ENCODE measurements around the gene SP8. TPM values are rescaled to one million over a fixed set of nuclear protein-coding genes. Genes with fewer than 3 reads are reported as not detected.

The SP8 gene
- total RNA-seq, 6 experiments from 2014 or later, result not detected

DNA sequence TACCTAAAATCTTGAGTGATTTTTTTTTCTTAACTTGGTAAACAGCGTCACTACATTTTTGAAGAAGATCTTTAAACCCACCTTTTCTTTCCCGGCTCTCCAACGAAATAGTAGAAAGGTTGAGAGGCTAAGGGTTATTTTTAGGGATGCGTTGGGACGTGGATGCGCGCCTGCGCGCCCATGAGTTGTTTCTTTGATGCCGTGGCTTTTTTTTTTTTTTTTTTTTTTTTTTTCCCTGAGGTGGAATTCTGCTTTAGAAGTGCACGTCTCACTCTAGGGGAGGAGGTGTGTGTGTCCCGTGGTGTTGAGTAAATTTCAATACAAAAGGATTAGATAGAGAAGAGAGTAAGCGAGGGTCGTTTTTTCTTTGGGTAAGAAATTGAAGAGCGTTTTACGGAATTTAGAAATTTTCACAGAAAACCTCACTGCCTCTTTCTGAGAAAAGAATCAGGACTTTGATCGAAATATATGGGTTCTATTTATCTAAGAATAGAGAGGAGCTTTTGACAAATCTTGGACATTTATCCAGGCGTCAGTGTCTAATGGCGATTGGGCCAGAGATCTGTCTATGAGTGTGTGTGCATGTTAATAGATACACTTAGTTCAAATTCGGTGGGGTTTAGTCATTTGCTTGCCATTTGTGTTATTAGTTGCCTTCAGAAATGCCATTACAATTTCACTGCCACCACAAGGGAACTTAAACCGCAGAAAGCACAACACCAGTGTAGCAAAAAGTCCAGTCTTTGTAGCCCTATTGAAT is 1.2 kb upstream of the SP8 start:
- no peak for DNase-seq
- H3K36me3 Mint-ChIP-seq (ENCODE audit: low read depth), result no peaks in the 10 kb centered on the region
- H3K27me3 Mint-ChIP-seq (ENCODE audit: insufficient read depth), result peaks cover 41% of the 10 kb centered on the region
- no peak overlapping the region for H3K27ac Mint-ChIP-seq
- H3K9me3 Mint-ChIP-seq, result peaks cover 5% of the 10 kb centered on the region
- no peak overlapping the region for H3K4me3 Mint-ChIP-seq
- H3K4me1 Mint-ChIP-seq (ENCODE audit: low read depth), result peaks cover 5% of the 10 kb centered on the region
- TF ChIP-seq, protein P1, sequence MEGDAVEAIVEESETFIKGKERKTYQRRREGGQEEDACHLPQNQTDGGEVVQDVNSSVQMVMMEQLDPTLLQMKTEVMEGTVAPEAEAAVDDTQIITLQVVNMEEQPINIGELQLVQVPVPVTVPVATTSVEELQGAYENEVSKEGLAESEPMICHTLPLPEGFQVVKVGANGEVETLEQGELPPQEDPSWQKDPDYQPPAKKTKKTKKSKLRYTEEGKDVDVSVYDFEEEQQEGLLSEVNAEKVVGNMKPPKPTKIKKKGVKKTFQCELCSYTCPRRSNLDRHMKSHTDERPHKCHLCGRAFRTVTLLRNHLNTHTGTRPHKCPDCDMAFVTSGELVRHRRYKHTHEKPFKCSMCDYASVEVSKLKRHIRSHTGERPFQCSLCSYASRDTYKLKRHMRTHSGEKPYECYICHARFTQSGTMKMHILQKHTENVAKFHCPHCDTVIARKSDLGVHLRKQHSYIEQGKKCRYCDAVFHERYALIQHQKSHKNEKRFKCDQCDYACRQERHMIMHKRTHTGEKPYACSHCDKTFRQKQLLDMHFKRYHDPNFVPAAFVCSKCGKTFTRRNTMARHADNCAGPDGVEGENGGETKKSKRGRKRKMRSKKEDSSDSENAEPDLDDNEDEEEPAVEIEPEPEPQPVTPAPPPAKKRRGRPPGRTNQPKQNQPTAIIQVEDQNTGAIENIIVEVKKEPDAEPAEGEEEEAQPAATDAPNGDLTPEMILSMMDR (IDR thresholded peaks at IDR 0.05), result no peak

DNA sequence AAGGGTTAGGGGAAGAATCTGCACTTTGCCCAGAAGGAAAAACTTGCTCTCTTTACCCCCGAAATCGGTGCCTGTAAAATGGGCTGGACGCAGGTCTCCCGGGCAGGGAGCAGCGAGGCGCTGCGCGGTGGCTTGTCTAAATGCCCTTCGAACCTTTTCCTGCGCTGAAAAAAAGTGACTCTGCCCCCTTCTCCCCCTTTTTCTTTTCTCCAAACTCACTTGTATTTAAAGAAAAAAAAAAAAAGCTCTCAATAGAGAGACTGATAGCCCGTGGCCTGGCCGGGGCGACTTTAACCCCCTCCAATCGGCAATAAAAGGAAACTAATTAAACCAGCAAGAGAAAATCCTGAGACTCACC is 286 bp downstream of the SP8 start:
- DNase-seq, result no peak
- H3K36me3 Mint-ChIP-seq (ENCODE audit: low read depth), result no peaks in the 10 kb centered on the region
- H3K27me3 Mint-ChIP-seq (ENCODE audit: insufficient read depth), result peaks cover 33% of the 10 kb centered on the region
- peak overlapping the region; percentile 47; the same call in 1 of the 2 replicates for H3K4me3 Mint-ChIP-seq
- TF ChIP-seq, protein P1 (IDR thresholded peaks at IDR 0.05), result no peak
- no peak overlapping the region for H3K27ac Mint-ChIP-seq
- peaks cover 5% of the 10 kb centered on the region for H3K9me3 Mint-ChIP-seq
- peaks cover 5% of the 10 kb centered on the region for H3K4me1 Mint-ChIP-seq (ENCODE audit: low read depth)

DNA sequence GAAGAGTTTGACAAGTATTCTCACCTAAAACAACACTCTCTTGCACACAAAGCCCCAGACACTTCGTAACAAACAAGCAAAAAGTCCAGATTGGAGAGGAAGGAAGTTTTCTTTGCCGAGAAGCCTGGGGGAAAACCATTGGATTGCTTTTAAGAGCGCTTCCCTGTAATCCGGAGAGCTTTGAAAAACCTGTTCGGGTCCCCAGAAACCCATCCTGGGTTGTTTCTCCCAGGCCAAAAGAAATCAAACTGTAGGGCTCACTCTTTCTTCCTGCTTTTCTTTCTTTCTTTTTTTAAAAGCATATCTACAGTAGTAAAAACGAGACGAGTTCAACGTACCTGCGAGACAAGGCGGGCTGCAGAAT is 655 bp downstream of the SP8 start:
- peaks cover 5% of the 10 kb centered on the region for H3K9me3 Mint-ChIP-seq
- TF ChIP-seq, protein P1 (IDR thresholded peaks at IDR 0.05), result no peak
- peak overlapping the region; percentile 24; the same call in 1 of the 2 replicates for H3K4me3 Mint-ChIP-seq
- H3K27me3 Mint-ChIP-seq (ENCODE audit: insufficient read depth), result peaks cover 29% of the 10 kb centered on the region
- DNase-seq, result no peak
- H3K27ac Mint-ChIP-seq, result no peak overlapping the region
- peaks cover 5% of the 10 kb centered on the region for H3K4me1 Mint-ChIP-seq (ENCODE audit: low read depth)
- H3K36me3 Mint-ChIP-seq (ENCODE audit: low read depth), result no peaks in the 10 kb centered on the region

DNA sequence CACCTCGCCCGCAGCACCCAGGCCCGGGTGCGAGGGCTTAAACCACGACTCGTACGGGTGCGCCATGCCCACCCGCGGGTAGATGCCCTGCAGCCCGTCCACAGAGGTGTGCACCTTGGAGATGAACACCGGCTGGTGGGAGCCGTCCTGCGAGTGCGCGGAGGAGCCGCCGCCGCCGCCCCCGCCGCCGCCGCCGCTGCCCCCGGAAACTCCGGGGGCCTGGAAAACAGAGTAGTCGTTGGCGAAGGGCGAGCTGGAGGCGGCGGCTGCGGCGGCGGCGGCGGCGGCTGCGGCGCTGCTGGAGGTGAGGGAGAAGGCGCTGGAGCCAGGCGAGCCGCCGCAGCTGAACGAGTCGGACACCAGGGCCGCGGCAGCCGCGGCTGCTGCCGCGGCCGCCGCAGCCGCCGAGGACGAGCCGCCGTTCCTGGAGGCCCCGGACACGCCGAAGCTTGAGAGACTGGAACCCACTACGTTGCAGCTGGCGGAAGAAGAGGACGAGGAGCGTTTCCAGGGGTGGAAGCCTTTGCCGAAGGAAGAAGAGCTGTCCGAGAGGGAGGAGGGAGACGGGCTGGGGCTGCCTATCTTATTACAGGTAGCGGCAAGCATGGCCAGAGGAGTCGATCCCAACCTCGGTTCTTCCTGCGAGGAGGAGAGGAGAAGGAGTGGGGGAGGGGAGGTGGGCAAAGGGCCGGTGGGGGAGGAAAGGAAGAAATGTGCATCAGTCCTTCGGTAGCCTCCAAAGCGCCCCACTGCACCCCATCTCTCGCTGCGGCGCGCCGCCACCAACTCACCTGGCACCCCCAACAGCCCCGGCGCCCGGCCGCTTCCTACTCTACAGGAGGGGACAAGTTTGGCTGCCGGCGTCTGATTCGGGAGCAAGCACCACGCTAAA is 1.3 kb downstream of the SP8 start:
- Mint-ChIP-seq H3K27ac (no peak overlapping the region), H3K36me3 (ENCODE audit: low read depth) (no peaks in the 10 kb centered on the region), H3K9me3 (peaks cover 5% of the 10 kb centered on the region), H3K27me3 (ENCODE audit: insufficient read depth) (peaks cover 23% of the 10 kb centered on the region), H3K4me3 (no peak overlapping the region; the same call in none of the 2 replicates), H3K4me1 (ENCODE audit: low read depth) (peaks cover 5% of the 10 kb centered on the region)
- TF ChIP-seq, protein P1 (IDR thresholded peaks at IDR 0.05), result no peak
- DNase-seq, result no peak

DNA sequence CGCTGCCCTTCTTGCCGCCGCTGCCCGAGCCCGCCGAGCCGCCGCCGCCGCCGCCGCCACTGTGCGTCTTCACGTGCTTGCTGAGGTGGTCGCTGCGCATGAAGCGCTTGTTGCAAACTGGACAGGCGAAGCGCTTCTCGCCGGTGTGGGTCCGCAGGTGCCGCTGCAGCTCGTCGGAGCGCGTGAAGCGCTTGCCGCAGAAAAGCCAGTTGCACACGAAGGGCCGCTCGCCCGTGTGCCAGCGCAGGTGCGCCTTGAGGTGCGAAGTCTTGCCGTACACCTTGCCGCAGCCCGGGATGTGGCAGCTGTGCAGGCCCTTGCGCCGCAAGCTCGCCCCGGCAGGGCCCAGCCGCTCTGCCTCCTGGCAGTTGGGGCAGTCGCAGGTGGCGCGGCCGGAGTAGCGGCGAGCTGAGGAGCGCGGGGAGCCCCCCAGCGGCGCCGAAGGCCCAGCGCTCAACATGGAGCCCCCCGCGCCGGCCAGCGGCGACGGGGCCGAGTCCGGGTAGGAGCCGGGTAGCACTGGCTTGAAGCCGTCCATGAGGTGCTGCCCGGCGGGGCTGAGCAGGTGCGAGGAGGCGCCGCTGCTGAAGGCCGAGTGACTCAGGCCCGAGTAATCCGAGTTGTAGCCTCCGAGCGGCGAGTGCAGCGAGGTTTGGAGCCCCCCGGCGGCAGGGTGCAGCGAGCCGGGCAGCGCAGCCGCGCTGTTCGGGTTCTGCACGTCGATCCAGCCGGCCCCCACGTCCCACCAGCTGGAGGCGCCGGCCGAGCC is 2.1 kb downstream of the SP8 start:
- DNase-seq, result no peak
- H3K36me3 Mint-ChIP-seq (ENCODE audit: low read depth), result no peaks in the 10 kb centered on the region

More for the DNA sequence above, 2.1 kb downstream of the SP8 start:
- Mint-ChIP-seq H3K4me1 (ENCODE audit: low read depth) (peaks cover 5% of the 10 kb centered on the region), H3K9me3 (peaks cover 5% of the 10 kb centered on the region), H3K27me3 (ENCODE audit: insufficient read depth) (peaks cover 25% of the 10 kb centered on the region), H3K27ac (no peak overlapping the region), H3K4me3 (no peak overlapping the region)
- TF ChIP-seq, protein P1 (IDR thresholded peaks at IDR 0.05), result no peak

Data from HFFc6 (cell line).